ENCODE measurements around the gene SIX5. TPM values are rescaled to one million over a fixed set of nuclear protein-coding genes. Genes with fewer than 3 reads are reported as not detected.

The SIX5 gene
- total and polyA plus RNA-seq, 4 donors = 2.7 to 9.9 (median 4.4) TPM

GRCh38 chr19:45754323-45754722 lies 14.7 kb downstream of the SIX5 start:
- TF ChIP-seq ATF3 (IDR thresholded peaks at IDR 0.05) = no peak
- TF ChIP-seq REST (IDR thresholded peaks at IDR 0.05) = no peak
- no peak for TF ChIP-seq NR2F2 (IDR thresholded peaks at IDR 0.05)
- TF ChIP-seq YY1 (IDR thresholded peaks at IDR 0.05) = no peak

GRCh38 chr19:45753548-45753947 lies 15.5 kb downstream of the SIX5 start:
- WGBS = 80% methylated on average over 6 of the region's 6 CpGs
- Histone ChIP-seq H3K4me3 (ENCODE audit: low read depth in 1 of 3, low read length in 3 of 3) (no peak overlapping the region), H3K36me3 (ENCODE audit: control insufficient read depth in 4 of 4, insufficient read depth in 3 of 4, low read depth in 1 of 4, low read length in 3 of 4) (no peaks in the 10 kb centered on the region), H3K4me1 (ENCODE audit: control insufficient read depth in 4 of 4, insufficient read depth in 4 of 4, low read length in 3 of 4) (no peaks in the 10 kb centered on the region), H3K9ac (ENCODE audit: low read depth in 1 of 2, low read length in 2 of 2) (no peak overlapping the region), H3K27me3 (ENCODE audit: control insufficient read depth in 4 of 4, insufficient read depth in 4 of 4, low read length in 3 of 4) (no peaks in the 10 kb centered on the region), H3K27ac (ENCODE audit: low read depth in 1 of 2, low read length in 2 of 2) (no peak overlapping the region), H3K9me3 (ENCODE audit: control insufficient read depth in 4 of 4, low read length in 3 of 4) (no peaks in the 10 kb centered on the region)
- no peak for DNase-seq (ENCODE audit: low spot score)
- no peak for TF ChIP-seq ZBTB33 (IDR thresholded peaks at IDR 0.05)
- TF ChIP-seq RAD21 (IDR thresholded peaks at IDR 0.05) = no peak
- no peak for TF ChIP-seq HNF4A (conservative IDR thresholded peaks at IDR 0.05)
- TF ChIP-seq SP1 (IDR thresholded peaks at IDR 0.05) = no peak
- no peak for TF ChIP-seq RXRA (IDR thresholded peaks at IDR 0.05)
- TF ChIP-seq FOXA2 (IDR thresholded peaks at IDR 0.05) = no peak
- no peak for TF ChIP-seq FOXA1 (IDR thresholded peaks at IDR 0.05)
- TF ChIP-seq HNF4G (IDR thresholded peaks at IDR 0.05) = no peak

More at GRCh38 chr19:45754323-45754722, 14.7 kb downstream of the SIX5 start:
- no peaks in the 10 kb centered on the region for H3K9me3 ChIP-seq (ENCODE audit: control insufficient read depth in 4 of 4, low read length in 3 of 4)
- no peak overlapping the region for H3K9ac ChIP-seq (ENCODE audit: low read depth in 1 of 2, low read length in 2 of 2)
- DNase-seq (ENCODE audit: low spot score) = no peak
- no peaks in the 10 kb centered on the region for H3K36me3 ChIP-seq (ENCODE audit: control insufficient read depth in 4 of 4, insufficient read depth in 3 of 4, low read depth in 1 of 4, low read length in 3 of 4)
- H3K4me3 ChIP-seq (ENCODE audit: low read depth in 1 of 3, low read length in 3 of 3) = no peak overlapping the region
- WGBS = 97% methylated on average over 8 of the region's 8 CpGs
- no peak overlapping the region for H3K27ac ChIP-seq (ENCODE audit: low read depth in 1 of 2, low read length in 2 of 2)
- no peaks in the 10 kb centered on the region for H3K4me1 ChIP-seq (ENCODE audit: control insufficient read depth in 4 of 4, insufficient read depth in 4 of 4, low read length in 3 of 4)
- no peaks in the 10 kb centered on the region for H3K27me3 ChIP-seq (ENCODE audit: control insufficient read depth in 4 of 4, insufficient read depth in 4 of 4, low read length in 3 of 4)

- no peak overlapping the region for H3K9ac ChIP-seq (ENCODE audit: low read depth in 1 of 2, low read length in 2 of 2)
- no peaks in the 10 kb centered on the region for H3K9me3 ChIP-seq (ENCODE audit: control insufficient read depth in 4 of 4, low read length in 3 of 4)
- 94% methylated on average over 12 of the region's 12 CpGs for WGBS
- no peaks in the 10 kb centered on the region for H3K27me3 ChIP-seq (ENCODE audit: control insufficient read depth in 4 of 4, insufficient read depth in 4 of 4, low read length in 3 of 4)
- H3K36me3 ChIP-seq (ENCODE audit: control insufficient read depth in 4 of 4, insufficient read depth in 3 of 4, low read depth in 1 of 4, low read length in 3 of 4) = no peaks in the 10 kb centered on the region
- H3K4me1 ChIP-seq (ENCODE audit: control insufficient read depth in 4 of 4, insufficient read depth in 4 of 4, low read length in 3 of 4) = no peaks in the 10 kb centered on the region
- H3K4me3 ChIP-seq (ENCODE audit: low read depth in 1 of 3, low read length in 3 of 3) = no peak overlapping the region
- no peak for DNase-seq (ENCODE audit: low spot score)
- no peak overlapping the region for H3K27ac ChIP-seq (ENCODE audit: low read depth in 1 of 2, low read length in 2 of 2)
- TF ChIP-seq SP1 (IDR thresholded peaks at IDR 0.05) (no peak), JUND (IDR thresholded peaks at IDR 0.05) (no peak), FOXA1 (IDR thresholded peaks at IDR 0.05) (no peak), TAF1 (conservative IDR thresholded peaks at IDR 0.05) (no peak), ATF3 (IDR thresholded peaks at IDR 0.05) (no peak), REST (IDR thresholded peaks at IDR 0.05) (no peak), EGR1 (IDR thresholded peaks at IDR 0.05; ENCODE audit: low read depth in 2 of 2) (no peak), ZBTB33 (IDR thresholded peaks at IDR 0.05) (no peak), HNF4A (conservative IDR thresholded peaks at IDR 0.05) (no peak), MAX (IDR thresholded peaks at IDR 0.05) (no peak), HNF4G (IDR thresholded peaks at IDR 0.05) (no peak), FOXA2 (IDR thresholded peaks at IDR 0.05) (no peak)
These were observed 16.4 kb downstream of the SIX5 start for GRCh38 chr19:45752639-45753038.

Measured in liver (tissue), 9 donors.